Esophagus (tissue), 2 donors: Measurements from ENCODE around the gene CCNO. TPM values are rescaled to one million over a fixed set of nuclear protein-coding genes. Genes with fewer than 3 reads are reported as not detected.

Experiments used
- H3K27ac ChIP-seq, 2 donors: one replicate each; pipeline ENCODE4 v1.5.1; 2013; ENCODE audit warnings: low read depth in 2 of 2, mild to moderate bottlenecking in 2 of 2, inconsistent platforms in 1 of 2, low read length in 1 of 2, moderate library complexity in 1 of 2
- H3K27me3 ChIP-seq, 2 donors: one replicate each; pipeline ENCODE4 v1.6.1; 2013; ENCODE audit warnings: low read length in 2 of 2, control low read depth in 1 of 2, mild to moderate bottlenecking in 1 of 2; ENCODE audit not compliant: insufficient read depth in 2 of 2, control insufficient read depth in 1 of 2
- H3K36me3 ChIP-seq, 2 donors: one replicate each; pipeline ENCODE4 v1.6.1; 2013; ENCODE audit warnings: low read length in 1 of 2; ENCODE audit not compliant: control insufficient read depth in 2 of 2, insufficient read depth in 2 of 2
- H3K4me1 ChIP-seq, 2 donors: one replicate each; pipeline ENCODE4 v1.6.1; 2013; ENCODE audit warnings: low read length in 1 of 2; ENCODE audit not compliant: control insufficient read depth in 2 of 2, insufficient read depth in 2 of 2
- H3K4me3 ChIP-seq, 2 donors: one replicate each; pipeline ENCODE4 v1.5.1; 2013; ENCODE audit warnings: low read length in 2 of 2, mild to moderate bottlenecking in 2 of 2, low read depth in 1 of 2, moderate library complexity in 1 of 2
- H3K9me3 ChIP-seq, 2 donors: one replicate each; pipeline ENCODE4 v1.6.1; 2013; ENCODE audit warnings: mild to moderate bottlenecking in 2 of 2, low read depth in 1 of 2, low read length in 1 of 2, moderate library complexity in 1 of 2; ENCODE audit not compliant: control insufficient read depth in 2 of 2, insufficient read depth in 1 of 2
- WGBS, 2 donors: extraction: QIAGEN DNeasy Blood & Tissue Kit; methylation state at CpG; one replicate each; pipeline ENCODE4 v1.1.7; 2013; 5-methylcytosine and 5-hydroxymethylcytosine counted together
- polyA plus RNA-seq, 2 donors: library from polyadenylated mRNA; stranded (reverse); fragments of 200-250 nt; gene quantifications; one replicate each; pipeline ENCODE4 v1.2.3, GENCODE V29; 2013
- donor health status: healthy with polysubstance abuse.
- donor health status: Bipolar disorder and iron deficiency.

The CCNO gene
- polyA plus RNA-seq, 2 donors = 1.2 to 2.0 TPM

GRCh38 chr5:55188656-55189540 lies 44.5 kb downstream of the CCNO start:
- H3K4me3 ChIP-seq = no peak overlapping the region
- H3K36me3 ChIP-seq = no peaks in the 10 kb centered on the region
- H3K27me3 ChIP-seq = peaks cover 0 to 2% of the 10 kb centered on the region in 2 donors
- 50 to 58% methylated on average over 6 of the region's 6 CpGs for WGBS, 2 donors
- no peak overlapping the region for H3K27ac ChIP-seq
- H3K4me1 ChIP-seq = no peaks in the 10 kb centered on the region
- H3K9me3 ChIP-seq = no peaks in the 10 kb centered on the region

- Histone ChIP-seq H3K36me3 (no peaks in the 10 kb centered on the region), H3K9me3 (no peaks in the 10 kb centered on the region), H3K4me3 (no peak overlapping the region), H3K27me3 (no peaks in the 10 kb centered on the region), H3K4me1 (no peaks in the 10 kb centered on the region), H3K27ac (no peak overlapping the region)
- WGBS, 2 donors = 42 to 43% methylated on average over 4 of the region's 4 CpGs
These were observed 46.0 kb downstream of the CCNO start for GRCh38 chr5:55187370-55187769.

Other genes starting within 250 kb of the CCNO start
- gene ESM1, start 248.0 kb downstream of the CCNO start, polyA plus RNA-seq = under 1 TPM in 1 of 2 donors, not detected in 1; 0.16 TPM
- under 1 TPM; 0.22 to 0.43 TPM for gene GZMK, start 209.4 kb downstream of the CCNO start, polyA plus RNA-seq
- 1 to 10 TPM; 2.5 to 2.8 TPM for gene GZMA, start 131.0 kb downstream of the CCNO start, polyA plus RNA-seq
- gene GPX8, start 73.4 kb downstream of the CCNO start, polyA plus RNA-seq = 1 to 10 TPM; 3.0 to 3.7 TPM
- gene CDC20B, start 60.4 kb downstream of the CCNO start, polyA plus RNA-seq = not detected
- gene MCIDAS, start 6.3 kb downstream of the CCNO start, polyA plus RNA-seq = under 1 TPM; 0.04 to 0.06 TPM
- 10 to 100 TPM in 1 of 2 donors, 1 to 10 TPM in 1; 5.0 to 11.0 TPM for gene DHX29, start 74.1 kb upstream of the CCNO start, polyA plus RNA-seq
- gene MTREX, start 74.4 kb upstream of the CCNO start, polyA plus RNA-seq = 10 to 100 TPM; 19.1 to 21.2 TPM